Esophagus squamous epithelium (tissue), 4 donors: ENCODE data around the gene SPATA17.

Experiments used
- POLR2A ChIP-seq, 4 donors: fragments of 450-650 bp; IDR thresholded peaks; one replicate each; pipeline ENCODE4 v1.6.1; 2017; ENCODE audit warnings: antibody characterized with exemption in 4 of 4, mild to moderate bottlenecking in 4 of 4, moderate library complexity in 3 of 4
- TF ChIP-seq, protein P1 (sequence below), 6 experiments: fragments of 450-650 bp in 4 of 6; fragments of 200-600 bp in 2 of 6; sonication (generic) in 2 of 6; IDR thresholded peaks; one replicate each; pipeline ENCODE4 v1.5.1; 2016 to 2019; ENCODE audit warnings: antibody characterized with exemption in 6 of 6, mild to moderate bottlenecking in 4 of 6, moderate library complexity in 4 of 6

DNA sequence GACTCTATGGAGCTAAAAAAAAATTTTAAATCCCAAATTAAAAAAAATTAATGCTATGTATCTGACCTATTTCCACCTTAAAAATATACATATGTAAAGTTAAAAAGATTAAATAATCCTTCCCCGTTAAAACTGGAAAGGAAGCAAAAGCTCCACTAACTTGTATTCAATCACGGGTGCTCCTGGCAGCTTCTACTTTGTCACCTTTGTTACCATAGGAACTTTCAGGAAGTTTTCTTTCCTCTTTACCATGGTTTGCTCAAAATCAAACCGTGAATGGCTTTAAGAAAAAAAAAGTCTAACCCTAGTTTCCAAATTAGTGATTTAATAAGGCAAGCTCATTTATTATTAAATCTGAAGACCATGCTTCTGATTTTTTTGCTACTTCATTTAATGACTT, 3.7 kb upstream of the SPATA17 start:
- TF ChIP-seq, protein P1, sequence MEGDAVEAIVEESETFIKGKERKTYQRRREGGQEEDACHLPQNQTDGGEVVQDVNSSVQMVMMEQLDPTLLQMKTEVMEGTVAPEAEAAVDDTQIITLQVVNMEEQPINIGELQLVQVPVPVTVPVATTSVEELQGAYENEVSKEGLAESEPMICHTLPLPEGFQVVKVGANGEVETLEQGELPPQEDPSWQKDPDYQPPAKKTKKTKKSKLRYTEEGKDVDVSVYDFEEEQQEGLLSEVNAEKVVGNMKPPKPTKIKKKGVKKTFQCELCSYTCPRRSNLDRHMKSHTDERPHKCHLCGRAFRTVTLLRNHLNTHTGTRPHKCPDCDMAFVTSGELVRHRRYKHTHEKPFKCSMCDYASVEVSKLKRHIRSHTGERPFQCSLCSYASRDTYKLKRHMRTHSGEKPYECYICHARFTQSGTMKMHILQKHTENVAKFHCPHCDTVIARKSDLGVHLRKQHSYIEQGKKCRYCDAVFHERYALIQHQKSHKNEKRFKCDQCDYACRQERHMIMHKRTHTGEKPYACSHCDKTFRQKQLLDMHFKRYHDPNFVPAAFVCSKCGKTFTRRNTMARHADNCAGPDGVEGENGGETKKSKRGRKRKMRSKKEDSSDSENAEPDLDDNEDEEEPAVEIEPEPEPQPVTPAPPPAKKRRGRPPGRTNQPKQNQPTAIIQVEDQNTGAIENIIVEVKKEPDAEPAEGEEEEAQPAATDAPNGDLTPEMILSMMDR (IDR thresholded peaks at IDR 0.05): no peak
- TF ChIP-seq POLR2A (IDR thresholded peaks at IDR 0.05): no peak
